PC-3 (cell line): ENCODE data around the gene PARM1. TPM values are rescaled to one million over a fixed set of nuclear protein-coding genes. Genes with fewer than 3 reads are reported as not detected.

Source experiments
- ATAC-seq: fragments of 200-7000 bp; cut with Tn5 transposase; 2 replicates; pipeline ENCODE4 v1.9.1; 2020; ENCODE audit warnings: mild to moderate bottlenecking, moderate library complexity
- BruUV-seq: library from RNA; stranded (reverse); fragments of 400-500 nt; replicated peaks from 2 replicates; lab custom pipeline; 2021; lab: Mats Ljungman, UMichigan
- CTCF ChIA-PET: fragments of 300-600 bp; sonication (Branson Sonifier 250); formaldehyde crosslinking; loops from one replicate; lab custom pipeline; 2022; ENCODE audit warnings: antibody characterized with exemption; lab: Charles Lee
- POLR2A ChIA-PET: fragments of 300-600 bp; sonication (Branson Sonifier 250); formaldehyde crosslinking; loops from one replicate; lab custom pipeline; 2022; ENCODE audit warnings: antibody characterized with exemption; ENCODE audit not compliant: unreplicated experiment; lab: Charles Lee
- DNase-seq: peaks from one replicate; pipeline ENCODE4 v3.0.0-alpha.2; 2015
- H2AFZ ChIP-seq: fragments of 300-600 bp; sonication (generic); 2 replicates; pipeline ENCODE4 v1.6.0; 2016; ENCODE audit warnings: antibody characterized with exemption, low read length
- H3F3A ChIP-seq: fragments of 300-600 bp; sonication (generic); one replicate; pipeline ENCODE4 v1.6.0; 2017; ENCODE audit warnings: antibody characterized with exemption, low read length, control low read depth, mild to moderate bottlenecking; ENCODE audit not compliant: unreplicated experiment
- H3K27ac ChIP-seq: fragments of 300-600 bp; sonication (generic); 2 replicates; pipeline ENCODE4 v1.5.1; 2016; ENCODE audit warnings: mild to moderate bottlenecking, low read length
- H3K27me3 ChIP-seq: fragments of 300-600 bp; sonication (generic); 2 replicates; pipeline ENCODE4 v1.6.1; 2016; ENCODE audit warnings: low read length, mixed read lengths
- H3K36me3 ChIP-seq: fragments of 300-600 bp; sonication (generic); 2 replicates; pipeline ENCODE4 v1.6.1; 2016; ENCODE audit warnings: low read depth, mixed run types, low read length, mixed read lengths
- H3K4me1 ChIP-seq: fragments of 300-600 bp; sonication (generic); 2 replicates; pipeline ENCODE4 v1.5.1; 2016; ENCODE audit warnings: low read length; ENCODE audit not compliant: insufficient read depth
- H3K4me2 ChIP-seq: fragments of 300-600 bp; sonication (generic); 2 replicates; pipeline ENCODE4 v1.6.0; 2016; ENCODE audit warnings: low read length
- H3K4me3 ChIP-seq: fragments of 300-600 bp; sonication (generic); 2 replicates; pipeline ENCODE4 v1.5.1; 2016; ENCODE audit warnings: mild to moderate bottlenecking, low read length, mixed read lengths
- H3K79me2 ChIP-seq: fragments of 300-600 bp; sonication (generic); 2 replicates; pipeline ENCODE4 v1.6.1; 2017; ENCODE audit warnings: low read length, mixed read lengths
- H3K9ac ChIP-seq: fragments of 300-600 bp; sonication (generic); 2 replicates; pipeline ENCODE4 v1.6.0; 2016; ENCODE audit warnings: mild to moderate bottlenecking, low read length
- H3K9me2 ChIP-seq: fragments of 300-600 bp; sonication (generic); replicated peaks from 2 replicates; pipeline ENCODE4 v1.6.1; 2016; ENCODE audit warnings: mixed run types, low read length, mixed read lengths
- H3K9me3 ChIP-seq: fragments of 300-600 bp; sonication (generic); 2 replicates; pipeline ENCODE4 v1.6.1; 2016; ENCODE audit warnings: low read length, mixed read lengths
- H4K20me1 ChIP-seq: fragments of 300-600 bp; sonication (generic); 2 replicates; pipeline ENCODE4 v1.6.1; 2016; ENCODE audit warnings: low read length, mixed read lengths
- EZH2 ChIP-seq: fragments of 300-600 bp; sonication (generic); IDR thresholded peaks from one replicate; pipeline ENCODE4 v1.6.1; 2017; ENCODE audit warnings: antibody characterized with exemption, mild to moderate bottlenecking, low read length; ENCODE audit not compliant: unreplicated experiment
- EZH2phosphoT487 ChIP-seq: fragments of 300-600 bp; sonication (generic); IDR thresholded peaks from 2 replicates; pipeline ENCODE4 v1.6.1; 2018; ENCODE audit warnings: mild to moderate bottlenecking, antibody characterized with exemption, low read length, borderline replicate concordance
- intact Hi-C: fragments of 100-400 bp; cut with micrococcal nuclease; formaldehyde crosslinking; loops from 2 replicates; pipeline ENCODE4 v1.9.0; 2023
- total RNA-seq: library from RNA; depleted of rRNA; stranded (reverse); fragments of >200 nt; gene quantifications from 2 replicates; pipeline ENCODE4 v1.2.3, GENCODE V29; 2014
- TF ChIP-seq, protein P1 (sequence below): fragments of 300-600 bp; sonication (generic); conservative IDR thresholded peaks from 2 replicates; pipeline ENCODE4 v1.5.1; 2017; ENCODE audit warnings: antibody characterized with exemption, low read depth, mild to moderate bottlenecking, low read length

Gene PARM1
- total RNA-seq, 1 experiment from 2014 or later = 2.9 TPM

DNA sequence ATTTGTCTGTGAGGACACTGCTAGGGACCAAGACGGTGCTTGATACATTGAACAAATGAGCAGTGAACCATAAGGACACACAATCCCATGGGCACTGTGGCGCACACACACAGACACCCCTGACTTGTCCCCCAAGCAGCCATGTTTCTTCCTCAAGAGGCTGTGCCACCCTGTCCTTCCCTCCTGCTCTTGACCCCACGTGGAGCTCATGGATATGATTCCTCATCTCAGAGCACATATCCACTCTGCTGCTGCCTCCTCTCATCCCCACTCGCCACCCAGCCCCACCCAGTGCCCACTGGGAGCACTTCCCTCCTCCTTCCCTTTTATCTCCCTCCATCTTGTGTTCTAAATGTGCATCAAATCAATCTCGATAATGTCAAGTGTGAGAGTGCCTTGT lies 102.4 kb downstream of the PARM1 start:
- intact Hi-C loops = no loop called here
- ATAC-seq (no peak), DNase-seq (no peak)
- Histone ChIP-seq H3K9me3 (no peaks in the 10 kb centered on the region), H3K9ac (no peak overlapping the region), H2AFZ (no peak overlapping the region), H3F3A (no peaks in the 10 kb centered on the region), H3K27me3 (no peaks in the 10 kb centered on the region), H3K4me3 (no peak overlapping the region), H3K4me1 (peaks cover 7% of the 10 kb centered on the region; the same call in 1 of the 2 replicates), H4K20me1 (no peaks in the 10 kb centered on the region), H3K9me2 (no peaks in the 10 kb centered on the region), H3K27ac (no peak overlapping the region), H3K4me2 (no peak overlapping the region), H3K36me3 (no peaks in the 10 kb centered on the region), H3K79me2 (no peaks in the 10 kb centered on the region)
- ChIA-PET POLR2A (no interaction called here), CTCF (no interaction called here)
- TF ChIP-seq EZH2 (no peak), EZH2phosphoT487 (no peak)
- TF ChIP-seq, protein P1, sequence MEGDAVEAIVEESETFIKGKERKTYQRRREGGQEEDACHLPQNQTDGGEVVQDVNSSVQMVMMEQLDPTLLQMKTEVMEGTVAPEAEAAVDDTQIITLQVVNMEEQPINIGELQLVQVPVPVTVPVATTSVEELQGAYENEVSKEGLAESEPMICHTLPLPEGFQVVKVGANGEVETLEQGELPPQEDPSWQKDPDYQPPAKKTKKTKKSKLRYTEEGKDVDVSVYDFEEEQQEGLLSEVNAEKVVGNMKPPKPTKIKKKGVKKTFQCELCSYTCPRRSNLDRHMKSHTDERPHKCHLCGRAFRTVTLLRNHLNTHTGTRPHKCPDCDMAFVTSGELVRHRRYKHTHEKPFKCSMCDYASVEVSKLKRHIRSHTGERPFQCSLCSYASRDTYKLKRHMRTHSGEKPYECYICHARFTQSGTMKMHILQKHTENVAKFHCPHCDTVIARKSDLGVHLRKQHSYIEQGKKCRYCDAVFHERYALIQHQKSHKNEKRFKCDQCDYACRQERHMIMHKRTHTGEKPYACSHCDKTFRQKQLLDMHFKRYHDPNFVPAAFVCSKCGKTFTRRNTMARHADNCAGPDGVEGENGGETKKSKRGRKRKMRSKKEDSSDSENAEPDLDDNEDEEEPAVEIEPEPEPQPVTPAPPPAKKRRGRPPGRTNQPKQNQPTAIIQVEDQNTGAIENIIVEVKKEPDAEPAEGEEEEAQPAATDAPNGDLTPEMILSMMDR = no peak
- no TSS peak for BruUV-seq

DNA sequence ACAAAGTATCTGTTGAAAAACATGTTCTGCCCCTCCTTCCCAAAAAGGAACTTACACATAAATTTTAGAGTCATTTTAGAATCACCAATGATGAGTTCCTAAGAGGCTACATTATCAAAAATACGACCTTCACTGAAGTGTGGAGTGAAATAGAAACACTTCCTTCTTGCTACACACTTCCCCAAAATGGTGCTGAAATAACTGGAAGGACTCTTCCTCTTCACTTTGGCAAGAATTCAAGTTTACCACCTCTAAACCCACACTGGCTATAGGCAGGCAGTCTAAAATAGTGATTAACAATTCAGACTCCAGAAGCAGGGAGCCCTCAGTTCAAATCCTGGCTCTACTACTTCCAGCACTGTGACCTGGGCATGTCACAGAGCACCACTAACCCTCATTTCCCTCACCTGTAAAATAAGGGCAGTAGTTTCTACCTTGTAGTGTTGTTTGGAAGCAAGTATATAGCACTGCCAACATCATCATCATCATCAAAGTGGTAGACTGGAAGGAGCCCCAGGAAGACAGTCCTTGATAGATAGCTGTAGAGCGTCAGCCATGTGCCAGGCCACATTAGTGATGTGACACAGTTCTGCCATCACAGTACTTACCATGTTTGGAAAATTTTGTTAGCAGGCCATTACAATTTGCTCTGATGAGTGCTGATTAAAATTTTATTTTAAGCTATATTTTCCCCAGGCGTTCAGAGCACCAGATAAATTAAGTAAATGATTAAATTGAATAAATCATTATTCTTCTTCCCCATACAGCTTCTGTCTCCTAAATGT lies 103.3 kb downstream of the PARM1 start:
- H3K79me2 ChIP-seq = no peaks in the 10 kb centered on the region
- H3K4me1 ChIP-seq = peaks cover 15% of the 10 kb centered on the region; the same call in 1 of the 2 replicates
- no peak overlapping the region for H3K27ac ChIP-seq
- ATAC-seq (no peak), DNase-seq (no peak)
- no peak overlapping the region for H3K4me2 ChIP-seq
- no peak overlapping the region for H2AFZ ChIP-seq
- no peaks in the 10 kb centered on the region for H3K9me2 ChIP-seq
- H3K9me3 ChIP-seq = no peaks in the 10 kb centered on the region
- H3K4me3 ChIP-seq = no peak overlapping the region
- BruUV-seq = no TSS peak
- H3K27me3 ChIP-seq = no peaks in the 10 kb centered on the region
- H3K9ac ChIP-seq = no peak overlapping the region
- intact Hi-C loops = no loop called here
- ChIA-PET CTCF (no interaction called here), POLR2A (no interaction called here)
- no peaks in the 10 kb centered on the region for H3K36me3 ChIP-seq
- H3F3A ChIP-seq = no peaks in the 10 kb centered on the region
- H4K20me1 ChIP-seq = no peaks in the 10 kb centered on the region
- TF ChIP-seq EZH2phosphoT487 (no peak), EZH2 (no peak)
- TF ChIP-seq, protein P1 = no peak

DNA sequence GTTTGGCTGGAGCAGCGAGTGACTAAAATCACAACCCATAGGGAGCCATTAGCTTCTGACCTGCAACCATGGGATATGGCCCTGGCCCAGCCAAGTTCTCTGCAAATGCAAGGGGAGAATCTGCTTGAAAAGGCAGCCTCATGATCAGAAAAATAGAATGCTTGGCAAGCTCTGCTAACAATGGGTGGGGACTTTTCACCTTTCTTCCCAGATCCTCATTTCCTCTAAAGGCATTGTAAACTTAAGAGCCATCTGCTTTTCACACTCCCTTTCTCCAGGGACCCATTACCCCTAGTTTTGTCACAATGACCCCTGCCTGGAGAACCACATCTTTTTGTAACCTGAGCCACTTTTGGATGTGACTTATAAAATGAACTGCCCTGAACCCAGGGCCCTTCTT lies 104.3 kb downstream of the PARM1 start:
- no peaks in the 10 kb centered on the region for H4K20me1 ChIP-seq
- no peak overlapping the region for H3K9ac ChIP-seq
- ChIA-PET CTCF (no interaction called here), POLR2A (no interaction called here)
- DNase-seq (no peak), ATAC-seq (no peak)
- H3K27me3 ChIP-seq = no peaks in the 10 kb centered on the region
- no peak for TF ChIP-seq EZH2phosphoT487
- no peak for TF ChIP-seq EZH2
- TF ChIP-seq, protein P1 = no peak
- H3K36me3 ChIP-seq = no peaks in the 10 kb centered on the region
- no peaks in the 10 kb centered on the region for H3K9me3 ChIP-seq
- peaks cover 15% of the 10 kb centered on the region; the same call in 1 of the 2 replicates for H3K4me1 ChIP-seq
- no peak overlapping the region for H3K4me2 ChIP-seq
- H3K4me3 ChIP-seq = no peak overlapping the region
- intact Hi-C loops = no loop called here
- no TSS peak for BruUV-seq
- H3K27ac ChIP-seq = no peak overlapping the region
- H3K79me2 ChIP-seq = no peaks in the 10 kb centered on the region
- H3K9me2 ChIP-seq = no peaks in the 10 kb centered on the region
- no peak overlapping the region for H2AFZ ChIP-seq
- no peaks in the 10 kb centered on the region for H3F3A ChIP-seq
